HG02938 (cell line): ENCODE measurements around the gene ATP9A.

ENCODE experiments used
- ATAC-seq: cut with Tn5 transposase; IDR thresholded peaks from one replicate; pipeline ENCODE4 v1.9.1; 2021; ENCODE audit warnings: mild to moderate bottlenecking, moderate library complexity; ENCODE audit not compliant: unreplicated experiment

Gene ATP9A

GRCh38 chr20:51563486-51564332, 204.5 kb downstream of the ATP9A start:
- ATAC-seq: no peak

GRCh38 chr20:51563174-51563485, 205.1 kb downstream of the ATP9A start:
- ATAC-seq: no peak

GRCh38 chr20:51562332-51563173, 205.6 kb downstream of the ATP9A start:
- no peak for ATAC-seq

GRCh38 chr20:51562027-51562331, 206.2 kb downstream of the ATP9A start:
- ATAC-seq: no peak

- no peak for ATAC-seq
These were observed 207.5 kb downstream of the ATP9A start for GRCh38 chr20:51560550-51561307.

GRCh38 chr20:51560042-51560441, 208.1 kb downstream of the ATP9A start:
- ATAC-seq: no peak

GRCh38 chr20:51554538-51555165, 213.5 kb downstream of the ATP9A start:
- peak; percentile 49 for ATAC-seq

GRCh38 chr20:51553897-51554486, 214.2 kb downstream of the ATP9A start:
- no peak for ATAC-seq

GRCh38 chr20:51551186-51551585, 217.0 kb downstream of the ATP9A start:
- no peak for ATAC-seq

- ATAC-seq: no peak
These were observed 218.7 kb downstream of the ATP9A start for GRCh38 chr20:51549474-51549873.

- ATAC-seq: no peak
These were observed 220.2 kb downstream of the ATP9A start for GRCh38 chr20:51547951-51548350.
